Immature natural killer cell (primary cell): Measurements from ENCODE around the gene TEAD1. TPM values are rescaled to one million over a fixed set of nuclear protein-coding genes. Genes with fewer than 3 reads are reported as not detected.

Source experiments
- DNase-seq, 3 donors: peaks; one replicate each; pipeline ENCODE4 v3.0.0; 2022; ENCODE audit warnings: mixed read lengths in 1 of 3
- H3K27ac Mint-ChIP-seq, 6 donors: one replicate each; pipeline ENCODE4 v1.8.0; 2020; ENCODE audit warnings: mixed read lengths in 6 of 6, mild to moderate bottlenecking in 5 of 6, inconsistent platforms in 4 of 6, moderate library complexity in 3 of 6
- H3K27me3 Mint-ChIP-seq, 3 donors: one replicate each; pipeline ENCODE4 v1.8.0; 2020 to 2021; ENCODE audit warnings: low read depth in 3 of 3, mild to moderate bottlenecking in 3 of 3, mixed read lengths in 3 of 3, moderate library complexity in 3 of 3, inconsistent platforms in 1 of 3
- H3K36me3 Mint-ChIP-seq, 3 donors: one replicate each; pipeline ENCODE4 v1.8.0; 2020; ENCODE audit warnings: mixed read lengths in 3 of 3, inconsistent platforms in 2 of 3, mild to moderate bottlenecking in 2 of 3
- H3K4me1 Mint-ChIP-seq, 2 donors: one replicate each; pipeline ENCODE4 v1.8.0; 2020; ENCODE audit warnings: inconsistent platforms in 2 of 2, mild to moderate bottlenecking in 2 of 2, mixed read lengths in 2 of 2, moderate library complexity in 1 of 2
- H3K4me3 Mint-ChIP-seq, 5 donors: one replicate each; pipeline ENCODE4 v1.8.0; 2020; ENCODE audit warnings: mild to moderate bottlenecking in 5 of 5, mixed read lengths in 5 of 5, inconsistent platforms in 3 of 5, moderate library complexity in 3 of 5
- H3K9me3 Mint-ChIP-seq, 6 donors: one replicate each; pipeline ENCODE4 v1.8.0; 2020; ENCODE audit warnings: mild to moderate bottlenecking in 6 of 6, mixed read lengths in 6 of 6, inconsistent platforms in 4 of 6, moderate library complexity in 3 of 6
- polyA plus RNA-seq, 3 donors: library from polyadenylated mRNA; unstranded; fragments of 300-500 nt; fragmentation: Illumina TruSeq; gene quantifications; one replicate each; pipeline ENCODE4 v1.2.3, GENCODE V29; 2021

Gene TEAD1
- polyA plus RNA-seq, 3 donors from 2014 or later, result not detected

- Mint-ChIP-seq H3K27ac (no peak overlapping the region), H3K36me3 (no peaks in the 10 kb centered on the region), H3K27me3 (peaks cover 0 to 6% (median 4%) of the 10 kb centered on the region in 3 donors), H3K4me3 (no peak overlapping the region), H3K4me1 (no peaks in the 10 kb centered on the region), H3K9me3 (no peaks in the 10 kb centered on the region)
- DNase-seq, result no peak
Observed at GRCh38 chr11:12811861-12812260, 137.6 kb downstream of the TEAD1 start.

GRCh38 chr11:12812849-12813248 is 138.6 kb downstream of the TEAD1 start:
- Mint-ChIP-seq H3K9me3 (no peaks in the 10 kb centered on the region), H3K4me3 (no peak overlapping the region), H3K27ac (no peak overlapping the region), H3K27me3 (peaks cover 0 to 4% (median 4%) of the 10 kb centered on the region in 3 donors), H3K36me3 (no peaks in the 10 kb centered on the region), H3K4me1 (no peaks in the 10 kb centered on the region)
- DNase-seq, result no peak

- no peak for DNase-seq
- H3K4me1 Mint-ChIP-seq, result no peaks in the 10 kb centered on the region
- H3K4me3 Mint-ChIP-seq, result no peak overlapping the region
- no peak overlapping the region for H3K27ac Mint-ChIP-seq
- no peaks in the 10 kb centered on the region for H3K36me3 Mint-ChIP-seq
- H3K27me3 Mint-ChIP-seq, result peaks cover 0 to 4% (median 4%) of the 10 kb centered on the region in 3 donors
- H3K9me3 Mint-ChIP-seq, result no peaks in the 10 kb centered on the region
Observed at GRCh38 chr11:12813371-12814225, 139.4 kb downstream of the TEAD1 start.

DNA sequence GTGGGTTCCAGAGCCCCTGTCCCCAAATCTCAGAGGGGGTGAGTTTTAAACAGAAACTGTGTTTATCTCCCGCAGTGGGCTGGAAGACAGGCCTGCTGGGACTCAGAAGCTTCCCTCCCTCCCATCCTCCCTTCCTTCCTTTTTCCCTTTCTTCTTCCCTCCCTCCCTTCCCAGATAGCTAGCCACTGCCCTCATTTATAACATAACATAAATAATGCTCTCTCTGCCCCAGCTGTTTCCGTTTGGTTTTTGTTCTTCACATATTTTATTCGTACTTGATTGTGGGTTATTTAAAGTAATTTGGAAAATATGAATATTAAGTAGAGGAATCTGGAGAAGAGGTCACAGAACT is 140.9 kb downstream of the TEAD1 start:
- H3K9me3 Mint-ChIP-seq, result no peaks in the 10 kb centered on the region
- no peak overlapping the region for H3K4me3 Mint-ChIP-seq
- no peak for DNase-seq
- H3K4me1 Mint-ChIP-seq, result no peaks in the 10 kb centered on the region
- no peaks in the 10 kb centered on the region for H3K36me3 Mint-ChIP-seq
- H3K27ac Mint-ChIP-seq, result no peak overlapping the region
- peaks cover 2 to 4% (median 2%) of the 10 kb centered on the region in 3 donors for H3K27me3 Mint-ChIP-seq

DNA sequence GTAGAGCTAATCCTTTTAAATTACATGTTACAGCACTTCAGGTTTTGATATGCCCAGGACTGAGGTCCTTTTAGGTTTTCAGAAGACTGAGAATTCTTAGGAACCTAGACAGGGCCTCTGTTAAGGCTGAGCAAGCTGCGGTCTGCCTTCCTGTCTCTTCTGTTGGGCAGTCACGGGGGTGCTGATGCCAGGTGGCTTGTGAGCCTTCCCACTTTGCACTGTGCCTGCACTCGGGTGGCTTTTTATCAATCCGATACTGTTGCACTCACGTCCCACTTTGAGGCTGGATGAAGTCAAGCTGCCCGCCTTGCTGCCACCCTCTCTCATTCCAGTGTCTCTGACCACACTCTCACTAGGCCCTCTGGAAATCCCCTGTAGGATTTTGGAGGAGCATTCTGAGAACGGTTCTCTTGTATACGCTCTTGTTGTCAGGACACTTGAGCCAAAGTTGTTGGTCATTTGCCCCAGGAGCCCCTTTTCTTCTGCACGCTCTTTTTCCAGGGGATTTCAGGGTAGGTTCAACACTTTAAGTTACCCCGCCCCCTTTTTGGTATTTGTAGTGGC is 141.8 kb downstream of the TEAD1 start:
- no peaks in the 10 kb centered on the region for H3K9me3 Mint-ChIP-seq
- no peak overlapping the region for H3K27ac Mint-ChIP-seq
- H3K36me3 Mint-ChIP-seq, result no peaks in the 10 kb centered on the region
- no peak overlapping the region for H3K4me3 Mint-ChIP-seq
- H3K4me1 Mint-ChIP-seq, result no peaks in the 10 kb centered on the region
- DNase-seq, result no peak
- H3K27me3 Mint-ChIP-seq, result peaks cover 2 to 4% (median 2%) of the 10 kb centered on the region in 3 donors

DNA sequence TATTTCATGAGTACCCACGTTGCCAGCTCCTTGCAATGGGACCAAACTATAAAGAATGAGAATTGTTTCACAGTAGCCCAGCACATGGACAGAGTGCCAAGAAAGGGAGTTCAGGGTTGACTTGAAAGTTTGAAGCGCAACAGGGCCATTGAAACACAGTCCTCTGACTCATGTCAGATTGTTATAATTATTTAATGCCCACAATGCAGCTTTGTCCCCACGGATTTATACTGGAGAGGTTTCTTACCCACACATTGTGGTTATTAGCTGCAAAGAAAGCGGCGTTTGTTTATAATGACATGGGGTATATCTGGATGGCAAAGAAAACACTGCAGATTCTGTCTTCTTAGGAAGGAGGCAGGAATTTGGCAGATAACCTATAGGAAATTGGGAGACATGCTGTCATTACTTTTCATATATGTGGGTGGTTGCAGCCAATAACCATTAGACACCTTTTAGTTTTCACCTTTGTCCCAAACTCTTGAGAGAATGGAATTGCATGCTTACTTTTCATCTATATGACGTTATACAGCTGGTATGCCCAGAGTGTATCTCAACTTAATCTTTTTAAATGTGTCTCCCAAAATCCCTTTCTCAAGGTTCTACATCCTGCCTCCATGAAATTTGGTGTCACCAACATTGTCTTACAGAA is 143.6 kb downstream of the TEAD1 start:
- DNase-seq, result no peak
- no peaks in the 10 kb centered on the region for H3K36me3 Mint-ChIP-seq
- H3K4me3 Mint-ChIP-seq, result no peak overlapping the region
- no peaks in the 10 kb centered on the region for H3K4me1 Mint-ChIP-seq
- no peaks in the 10 kb centered on the region for H3K9me3 Mint-ChIP-seq
- H3K27me3 Mint-ChIP-seq, result peaks cover 2 to 3% (median 2%) of the 10 kb centered on the region in 3 donors
- H3K27ac Mint-ChIP-seq, result no peak overlapping the region

DNA sequence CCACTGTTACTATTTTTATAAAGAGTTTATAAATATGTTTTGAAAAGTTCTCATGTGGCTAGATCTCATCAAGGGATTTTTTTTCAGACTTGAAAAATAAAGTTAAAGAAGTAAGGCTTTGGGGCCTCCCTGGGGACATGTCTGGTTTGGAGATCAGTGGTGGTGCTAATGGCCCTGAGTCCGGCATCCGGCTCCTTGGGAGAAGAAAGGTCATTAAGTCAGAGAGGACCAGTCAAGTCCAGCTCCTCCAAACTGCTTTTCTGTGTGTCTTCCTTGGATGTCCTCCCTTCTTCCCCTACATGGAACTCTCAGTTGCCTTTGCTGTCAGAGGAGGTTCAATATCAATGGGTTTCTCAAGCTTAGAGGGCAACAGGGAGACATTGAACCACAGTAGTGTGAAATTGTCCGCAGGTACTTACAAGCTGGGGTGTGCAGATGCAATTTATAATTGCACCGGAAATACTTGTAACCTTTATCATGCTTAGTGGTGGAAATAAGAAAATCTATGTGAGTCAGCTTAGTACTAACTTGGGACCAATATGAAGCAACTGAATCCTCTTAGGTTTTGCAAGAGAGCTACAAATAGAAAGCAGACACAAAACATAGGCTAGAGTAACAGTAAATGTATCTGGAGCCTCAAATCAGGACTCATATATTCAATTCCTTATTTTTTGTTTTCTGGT is 144.3 kb downstream of the TEAD1 start:
- H3K27me3 Mint-ChIP-seq, result peaks cover 2 to 3% (median 2%) of the 10 kb centered on the region in 3 donors
- H3K27ac Mint-ChIP-seq, result no peak overlapping the region
- DNase-seq, result no peak
- no peaks in the 10 kb centered on the region for H3K4me1 Mint-ChIP-seq
- H3K9me3 Mint-ChIP-seq, result no peaks in the 10 kb centered on the region
- H3K36me3 Mint-ChIP-seq, result no peaks in the 10 kb centered on the region
- no peak overlapping the region for H3K4me3 Mint-ChIP-seq

GRCh38 chr11:12822392-12823022 is 148.3 kb downstream of the TEAD1 start:
- H3K27ac Mint-ChIP-seq, result no peak overlapping the region
- H3K27me3 Mint-ChIP-seq, result peaks cover 2 to 3% (median 2%) of the 10 kb centered on the region in 3 donors
- H3K36me3 Mint-ChIP-seq, result no peaks in the 10 kb centered on the region
- DNase-seq, result no peak
- no peaks in the 10 kb centered on the region for H3K9me3 Mint-ChIP-seq
- H3K4me3 Mint-ChIP-seq, result no peak overlapping the region
- no peaks in the 10 kb centered on the region for H3K4me1 Mint-ChIP-seq

- H3K27me3 Mint-ChIP-seq, result peaks cover 10 to 18% (median 17%) of the 10 kb centered on the region in 3 donors
- peaks cover 9 to 13% of the 10 kb centered on the region in 2 donors for H3K4me1 Mint-ChIP-seq
- no peak overlapping the region for H3K27ac Mint-ChIP-seq
- peaks cover 0 to 5% (median 0%) of the 10 kb centered on the region in 3 donors for H3K36me3 Mint-ChIP-seq
- peaks cover 0 to 5% (median 0%) of the 10 kb centered on the region in 6 donors for H3K9me3 Mint-ChIP-seq
- DNase-seq, result no peak
- H3K4me3 Mint-ChIP-seq, result no peak overlapping the region
Observed at GRCh38 chr11:12824281-12825041, 150.2 kb downstream of the TEAD1 start.

DNA sequence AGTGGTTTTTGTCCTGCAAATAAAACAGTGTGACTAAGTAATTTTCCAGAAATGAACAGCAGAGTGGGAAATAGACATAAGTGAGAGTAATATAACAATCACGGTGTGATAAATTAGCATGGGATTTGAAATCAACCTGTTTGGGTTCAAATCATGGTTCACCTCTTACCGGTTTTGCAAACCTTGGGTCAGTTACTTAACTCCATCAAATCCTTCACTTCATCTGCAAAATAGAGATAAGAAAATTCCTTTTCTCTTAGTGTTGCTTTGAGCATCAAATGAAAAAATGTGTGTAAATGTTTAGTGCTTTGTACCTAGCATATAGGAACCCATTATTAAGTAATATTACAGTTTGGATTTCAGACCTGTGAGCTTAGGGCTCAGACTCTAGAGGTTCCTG is 152.2 kb downstream of the TEAD1 start:
- Mint-ChIP-seq H3K27me3 (peaks cover 16 to 28% (median 21%) of the 10 kb centered on the region in 3 donors), H3K4me3 (no peak overlapping the region), H3K36me3 (peaks cover 0 to 10% (median 0%) of the 10 kb centered on the region in 3 donors), H3K4me1 (peaks cover 9 to 13% of the 10 kb centered on the region in 2 donors), H3K9me3 (peaks cover 0 to 12% (median 0%) of the 10 kb centered on the region in 6 donors), H3K27ac (no peak overlapping the region)
- no peak for DNase-seq

DNA sequence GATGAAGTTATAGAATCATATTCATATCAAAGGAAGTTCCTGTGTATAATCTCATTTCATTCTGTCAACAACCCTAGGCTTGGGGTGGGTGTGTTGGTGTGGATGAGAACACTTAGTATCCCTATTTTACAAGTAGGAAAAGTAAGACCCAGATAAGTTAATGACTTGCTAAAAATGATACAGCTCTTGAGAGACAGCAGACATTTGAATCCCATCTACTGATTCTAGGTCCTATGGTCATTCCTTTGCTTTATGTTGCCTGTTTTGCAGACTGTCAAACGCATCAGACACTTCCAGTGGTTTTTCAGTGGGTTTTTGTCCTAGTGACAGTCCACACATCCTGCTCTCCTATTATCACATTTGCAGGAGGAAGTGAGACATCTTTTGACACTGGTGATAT is 153.1 kb downstream of the TEAD1 start:
- peaks cover 0 to 10% (median 0%) of the 10 kb centered on the region in 3 donors for H3K36me3 Mint-ChIP-seq
- no peak for DNase-seq
- H3K27ac Mint-ChIP-seq, result no peak overlapping the region
- peaks cover 16 to 29% (median 19%) of the 10 kb centered on the region in 3 donors for H3K27me3 Mint-ChIP-seq
- H3K9me3 Mint-ChIP-seq, result peaks cover 0 to 12% (median 0%) of the 10 kb centered on the region in 6 donors
- H3K4me3 Mint-ChIP-seq, result no peak overlapping the region
- peaks cover 9 to 13% of the 10 kb centered on the region in 2 donors for H3K4me1 Mint-ChIP-seq

- Mint-ChIP-seq H3K4me1 (peaks cover 9 to 13% of the 10 kb centered on the region in 2 donors), H3K4me3 (peak overlapping the region in 4 of 5 donors; percentile 3 to 60 (median 34)), H3K27ac (no peak overlapping the region), H3K27me3 (peaks cover 14 to 29% (median 19%) of the 10 kb centered on the region in 3 donors), H3K9me3 (peaks cover 0 to 12% (median 0%) of the 10 kb centered on the region in 6 donors), H3K36me3 (peaks cover 0 to 10% (median 0%) of the 10 kb centered on the region in 3 donors)
- DNase-seq, result no peak
Observed at GRCh38 chr11:12827929-12828812, 153.9 kb downstream of the TEAD1 start.
